SK-N-SH treated with all-trans-retinoic acid at 6 μM for 48 hours (cell line): ENCODE results near the gene OSGEP.

ENCODE experiments used
- ARNTL ChIP-seq: fragments of 450-650 bp; formaldehyde crosslinking; IDR thresholded peaks from 2 replicates; pipeline ENCODE4 v1.5.0; 2020; ENCODE audit warnings: low read depth, mild to moderate bottlenecking, moderate library complexity, borderline replicate concordance
- PPARA ChIP-seq: fragments of 250-450 bp; sonication (Bioruptor Pico); IDR thresholded peaks from 2 replicates; pipeline ENCODE4 v1.5.0; 2020; ENCODE audit warnings: mild to moderate bottlenecking, borderline replicate concordance

- TF ChIP-seq ARNTL (CRISPR knock-in tag) = no peak
- no peak for TF ChIP-seq PPARA (CRISPR knock-in tag)
These were observed 3.6 kb upstream of the OSGEP start for GRCh38 chr14:20458031-20458789.
